TTC549 (cell line): ENCODE results near the gene ACSF2.

Experiments
- FAIRE-seq: peaks from 2 replicates; lab custom pipeline; 2012; peaks lifted over from hg19 to GRCh38; lab: Jason Lieb, UNC

ACSF2 gene

DNA sequence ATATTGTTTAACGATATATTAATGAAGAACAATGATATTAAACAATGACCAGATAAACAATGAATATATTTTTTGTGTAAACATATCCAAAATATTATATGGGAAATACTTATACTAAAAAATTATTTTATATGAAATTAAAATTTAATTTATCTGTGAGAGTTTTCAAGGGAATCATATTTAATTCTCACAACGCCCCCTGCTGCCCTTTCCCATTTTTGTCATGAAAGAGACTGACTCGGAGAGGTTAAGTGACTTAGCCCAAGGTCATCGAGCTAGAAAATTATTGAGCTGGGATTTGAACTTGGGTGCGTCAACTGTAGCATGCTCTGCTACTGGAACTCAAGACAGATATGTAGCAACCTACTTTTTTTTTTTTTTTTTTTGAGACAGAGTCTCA is 75.0 kb downstream of the ACSF2 start:
- peak; percentile 76 for FAIRE-seq

DNA sequence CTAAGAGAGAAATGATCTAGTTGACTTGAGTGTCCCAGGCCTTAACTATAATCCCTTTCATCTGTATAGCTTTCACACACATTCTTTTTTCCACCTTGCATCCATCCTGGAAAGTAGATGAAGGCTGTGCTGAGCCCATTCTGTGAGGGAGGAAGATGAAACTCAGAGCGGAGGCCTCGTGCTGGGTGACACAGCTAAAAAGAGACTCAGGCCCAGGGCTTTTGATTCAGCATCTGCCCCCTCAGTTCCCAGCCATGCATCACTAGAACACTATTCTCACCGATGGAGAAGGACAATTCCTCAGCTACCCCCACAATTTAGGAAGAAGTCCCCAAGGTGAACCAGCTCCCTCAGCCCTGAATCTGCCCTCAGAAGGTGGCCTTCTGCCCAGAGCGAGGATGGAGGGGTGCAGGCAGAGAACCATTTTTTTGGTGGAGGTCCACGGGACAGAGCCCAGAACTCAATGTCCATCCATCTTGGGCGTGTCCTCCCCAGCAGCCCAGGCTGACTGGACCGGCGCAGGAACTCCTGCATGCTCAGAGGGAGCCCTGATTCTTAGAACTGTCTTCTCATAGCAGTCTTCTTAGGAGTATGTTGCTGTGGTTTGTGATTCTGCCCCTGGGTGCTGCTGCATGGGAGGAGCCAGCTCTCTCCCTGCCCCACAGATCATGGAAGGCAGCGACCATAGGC is 76.4 kb downstream of the ACSF2 start:
- FAIRE-seq: no peak

DNA sequence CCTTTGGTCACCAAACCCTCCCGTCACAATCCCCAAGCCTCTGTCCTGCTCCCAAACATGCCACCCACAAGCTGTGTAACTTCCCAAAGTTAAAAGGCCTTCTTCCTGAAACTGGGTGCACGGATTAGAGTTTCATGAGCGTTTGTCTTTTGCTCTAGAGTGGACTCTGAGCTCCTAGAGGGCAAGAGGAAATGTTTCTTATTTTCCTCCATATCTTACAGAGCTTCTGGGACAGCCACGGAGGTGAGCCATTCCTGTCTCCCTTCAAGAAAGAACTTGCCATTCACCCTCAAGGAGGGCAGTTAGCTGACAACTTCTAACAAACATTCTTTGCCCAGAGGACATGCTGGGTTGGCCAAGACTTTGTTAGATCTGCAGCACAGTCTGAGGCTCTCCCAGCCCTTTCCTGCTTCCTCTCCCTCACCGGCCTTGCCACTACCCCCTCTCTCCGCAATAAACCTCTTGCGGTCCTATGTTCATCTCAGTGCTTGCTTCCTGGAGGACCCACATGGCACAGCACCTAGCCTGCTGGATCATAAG is 79.6 kb downstream of the ACSF2 start:
- no peak for FAIRE-seq

DNA sequence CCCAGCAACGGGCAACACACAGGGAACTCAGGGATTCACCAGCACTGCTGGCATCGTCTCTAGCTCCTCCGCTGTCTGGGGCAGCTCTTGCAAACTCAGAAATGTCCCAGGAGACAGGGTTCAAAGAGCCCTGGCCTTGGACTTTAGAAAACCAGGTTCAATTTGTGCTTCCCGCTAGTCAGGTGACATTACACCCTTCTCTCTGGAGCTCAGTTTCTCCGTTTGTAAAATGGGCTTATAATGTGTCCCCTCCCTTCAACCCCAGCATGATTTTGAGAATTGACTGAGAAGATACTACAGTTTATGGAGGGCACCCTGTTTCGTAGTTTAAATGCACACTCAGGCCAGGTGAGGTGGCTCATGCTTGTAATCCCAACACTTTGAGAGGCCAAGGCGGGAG is 80.3 kb downstream of the ACSF2 start:
- no peak for FAIRE-seq

DNA sequence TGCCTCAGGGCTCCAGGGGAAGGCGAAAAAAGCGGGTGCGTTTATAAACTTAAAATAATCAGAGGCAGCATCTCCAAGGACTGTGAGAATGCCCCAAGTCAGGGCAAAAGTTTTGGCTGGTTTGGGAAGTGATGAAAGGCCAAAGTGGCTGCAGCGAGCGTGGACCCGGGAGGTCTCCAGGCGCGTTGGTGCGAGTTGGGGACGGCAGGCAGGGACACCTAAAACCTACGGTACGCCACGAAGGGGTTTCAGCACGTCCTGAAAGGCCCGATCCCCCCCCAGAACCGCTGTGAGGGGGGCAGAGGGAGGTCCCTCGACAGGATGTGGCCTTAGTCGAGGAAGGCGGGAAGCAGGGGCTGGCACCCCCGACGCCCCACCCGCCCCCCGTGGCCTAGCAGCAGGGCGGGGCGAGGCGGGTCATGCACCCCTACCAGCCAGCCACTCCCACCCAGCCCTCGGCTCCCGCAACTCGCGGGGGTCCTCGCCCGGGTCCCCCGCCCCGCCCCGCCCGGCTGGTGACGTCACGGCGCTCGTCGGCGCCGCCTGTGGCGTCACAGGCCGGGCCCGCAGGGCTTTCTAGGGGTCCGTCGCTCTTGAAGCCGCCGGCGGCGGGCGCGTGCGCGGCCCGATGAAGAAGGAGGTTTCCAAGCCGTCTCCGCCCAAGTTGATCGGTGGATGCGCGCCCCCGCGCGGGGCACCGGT is 82.0 kb downstream of the ACSF2 start, which contains the start of gene MYCBPAP:
MYCBPAP (plus strand) TSS at position 569 of the 702 bp plus-strand sequence. CDS start 236 bp downstream, outside the sequence.
- no peak for FAIRE-seq

DNA sequence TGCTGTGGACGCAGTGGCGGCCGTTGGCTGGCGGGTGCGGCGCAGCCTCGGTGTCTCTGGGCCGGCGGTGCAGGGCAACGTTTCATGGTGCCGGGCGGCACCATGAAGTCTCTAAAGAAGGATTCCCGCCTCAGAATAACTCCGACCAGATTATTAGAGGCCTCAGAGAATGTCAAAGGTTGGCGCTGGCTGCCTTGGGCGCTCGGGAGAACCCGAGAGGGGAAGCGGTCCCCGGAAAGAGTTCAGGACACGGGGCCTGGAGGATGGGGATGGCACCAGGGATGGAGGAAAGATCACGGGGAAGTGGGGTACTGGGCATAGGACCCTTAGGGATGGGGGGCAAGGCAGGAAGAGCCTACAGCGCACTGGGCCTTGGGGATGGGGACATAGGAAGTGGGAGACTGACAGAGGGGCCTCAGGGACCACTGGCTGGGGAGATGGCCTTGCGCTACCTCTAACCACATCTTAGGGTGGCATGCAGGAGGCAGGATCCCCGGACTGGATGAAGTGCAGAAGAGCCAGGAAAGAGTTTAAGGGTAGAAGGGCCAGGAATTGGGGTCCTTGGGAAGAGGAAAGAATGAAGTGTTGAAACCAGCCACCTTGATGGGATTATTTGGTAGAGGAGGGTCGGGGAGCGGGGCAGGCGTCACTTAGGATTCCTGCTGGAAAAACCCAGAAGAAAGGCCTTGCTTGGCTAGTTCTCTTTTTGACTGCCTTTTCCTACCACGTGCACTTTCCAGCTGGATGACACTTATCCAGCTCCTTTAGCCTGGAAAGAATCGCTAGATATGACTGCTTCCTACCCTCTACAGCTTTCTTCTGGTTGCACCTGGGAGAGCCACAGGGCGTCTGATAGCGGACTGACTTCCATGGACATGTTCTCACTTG is 82.8 kb downstream of the ACSF2 start:
- FAIRE-seq: no peak

DNA sequence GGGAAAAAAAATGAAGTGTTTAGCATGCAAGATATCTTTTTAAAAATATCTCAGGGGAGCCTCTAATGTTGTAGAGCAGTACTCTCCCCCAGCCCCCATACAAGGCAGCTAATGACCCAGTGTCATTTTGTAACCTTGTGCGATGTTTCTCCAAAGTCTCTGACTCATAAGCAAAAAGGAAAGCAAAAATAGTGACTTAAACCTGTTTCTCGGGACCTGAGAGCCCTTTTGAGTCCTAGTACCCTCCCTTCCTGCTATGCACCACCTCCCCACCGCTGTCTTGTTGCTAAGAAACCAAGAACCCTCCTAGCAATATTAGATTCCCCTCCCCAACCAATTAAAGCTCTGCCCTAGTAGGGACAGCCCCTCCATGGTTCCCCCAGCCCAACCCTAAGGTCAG is 85.0 kb downstream of the ACSF2 start:
- FAIRE-seq: no peak

DNA sequence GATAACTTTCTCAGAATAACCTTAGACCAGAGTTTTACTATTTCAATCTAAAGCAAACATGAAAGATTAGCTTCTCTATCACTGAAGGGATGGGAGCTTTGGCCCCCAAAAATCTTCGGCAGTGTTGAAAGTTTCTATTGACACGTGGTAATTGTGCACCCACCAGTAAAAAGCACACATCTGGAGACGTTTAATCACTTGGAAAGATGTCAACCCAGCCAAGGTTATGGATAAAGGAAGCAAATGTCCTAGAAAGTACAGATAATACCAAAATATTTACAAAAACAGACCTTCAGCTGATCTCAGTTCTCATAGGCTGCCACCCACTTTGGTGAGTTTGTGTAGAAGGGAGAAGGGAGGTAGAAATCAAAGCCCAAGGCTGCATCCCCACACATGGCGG is 87.5 kb downstream of the ACSF2 start:
- no peak for FAIRE-seq

DNA sequence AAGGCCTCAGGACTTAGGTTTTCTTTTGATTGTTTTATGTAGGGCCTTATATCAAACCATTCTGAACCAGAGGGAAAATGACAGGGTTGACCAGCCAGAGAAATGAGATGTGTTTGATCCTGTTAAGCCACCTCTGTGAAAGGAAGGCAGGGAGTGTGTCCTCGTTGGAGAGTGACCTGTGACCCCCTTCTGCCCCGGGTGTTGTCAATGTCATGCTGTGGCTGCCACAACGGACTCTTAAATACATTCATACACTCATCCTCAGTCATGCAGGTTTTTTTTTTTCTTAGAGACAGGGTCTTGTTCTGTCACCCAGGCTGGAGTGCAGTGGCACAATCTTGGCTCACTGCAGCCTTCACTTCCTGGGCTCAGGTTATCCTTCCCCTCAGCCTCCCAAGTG is 88.4 kb downstream of the ACSF2 start:
- FAIRE-seq: no peak

DNA sequence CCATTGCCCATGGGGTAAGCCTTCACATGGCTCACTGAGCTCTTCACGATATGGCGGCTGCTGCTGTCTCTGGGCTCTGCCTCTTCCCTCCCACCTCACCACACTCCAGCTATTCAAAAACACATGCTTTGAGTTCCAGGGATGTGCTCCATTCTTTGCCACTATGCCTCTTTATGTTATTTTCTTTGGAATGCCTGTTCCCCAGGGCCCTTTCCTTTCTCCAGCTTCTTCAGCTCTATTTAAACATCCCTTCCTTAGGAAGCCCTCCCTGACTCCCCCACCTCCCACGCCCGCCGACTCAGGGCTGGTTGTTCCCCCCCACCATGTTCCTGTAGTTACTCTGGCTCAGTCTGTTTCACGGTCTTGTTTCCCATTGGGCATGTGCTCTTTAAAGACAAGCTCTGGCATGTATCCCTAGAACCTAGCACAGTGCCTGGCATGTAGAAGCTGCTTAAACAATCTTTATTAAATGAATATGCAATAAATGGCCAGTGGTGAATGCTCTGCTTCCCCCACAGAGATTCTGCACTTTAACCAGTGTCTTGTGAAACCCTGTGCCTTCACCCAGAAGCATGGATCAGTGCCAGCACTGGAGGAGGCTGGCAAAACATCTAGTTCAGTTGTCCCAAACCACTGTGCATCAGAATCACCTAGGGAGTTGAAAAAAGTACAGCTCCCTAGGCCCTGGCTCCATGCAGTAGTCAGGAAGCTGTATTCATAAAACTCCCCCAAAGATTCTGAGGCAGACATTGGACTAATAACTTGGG is 89.1 kb downstream of the ACSF2 start:
- no peak for FAIRE-seq

DNA sequence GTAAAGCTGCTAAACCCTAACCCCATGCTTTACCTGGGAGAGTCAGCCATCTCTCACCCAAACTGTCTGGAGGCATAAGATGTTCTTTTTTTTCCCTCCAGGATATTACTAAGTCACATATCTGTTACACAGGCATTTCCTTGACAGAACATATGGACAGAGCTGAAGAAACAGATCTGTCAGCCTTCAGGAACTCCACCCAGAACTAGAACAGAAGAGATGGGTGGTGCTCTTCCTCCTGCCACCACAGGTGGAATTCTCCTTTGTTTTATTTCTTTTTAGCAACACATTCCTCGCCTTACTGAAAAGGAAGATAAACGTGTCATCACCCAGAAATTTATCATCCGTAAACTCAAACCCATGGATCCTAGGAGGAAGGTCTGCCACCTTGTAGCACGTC is 91.0 kb downstream of the ACSF2 start:
- no peak for FAIRE-seq

DNA sequence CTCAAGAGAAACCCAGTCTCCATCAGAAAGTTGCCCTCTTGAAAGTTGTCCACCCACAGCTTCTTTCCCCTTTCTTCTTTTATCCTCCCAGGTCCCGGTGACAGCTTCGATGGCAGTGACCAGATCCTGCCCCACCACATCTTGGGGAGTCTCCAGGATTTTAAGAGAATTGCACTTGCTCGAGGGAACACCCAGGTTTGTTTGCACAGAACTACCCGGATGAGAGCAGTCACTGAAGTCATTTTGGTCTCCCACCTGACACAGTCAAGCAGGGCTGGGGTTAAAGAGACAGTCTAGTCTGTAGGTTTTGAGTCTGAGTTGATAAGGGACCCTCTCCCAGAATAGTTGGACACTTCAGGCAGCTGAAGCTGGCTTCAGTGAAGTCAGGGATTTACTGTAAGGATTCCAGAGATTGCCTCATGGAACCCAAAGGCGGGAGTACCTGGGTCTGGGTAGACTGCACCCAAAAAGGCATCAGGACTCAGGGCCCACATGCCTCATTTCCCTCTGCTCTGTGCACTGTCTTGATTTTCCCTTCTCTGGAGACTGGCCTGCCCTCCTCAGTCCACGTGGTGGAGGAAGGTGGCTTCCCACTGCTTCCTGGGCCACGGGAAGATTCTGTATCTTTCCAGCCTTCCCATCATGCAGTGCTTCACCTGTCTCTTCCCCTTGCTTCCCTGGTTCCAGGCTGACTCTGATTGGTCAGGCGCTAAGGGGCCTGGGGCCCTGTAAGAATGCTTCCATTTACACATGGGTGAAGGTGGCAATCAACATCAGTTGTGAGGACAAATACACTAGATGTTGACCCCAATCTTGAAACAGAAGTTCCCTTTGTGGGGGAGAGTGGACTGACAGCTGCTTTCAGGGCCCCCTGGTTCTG is 91.7 kb downstream of the ACSF2 start:
- FAIRE-seq: no peak

DNA sequence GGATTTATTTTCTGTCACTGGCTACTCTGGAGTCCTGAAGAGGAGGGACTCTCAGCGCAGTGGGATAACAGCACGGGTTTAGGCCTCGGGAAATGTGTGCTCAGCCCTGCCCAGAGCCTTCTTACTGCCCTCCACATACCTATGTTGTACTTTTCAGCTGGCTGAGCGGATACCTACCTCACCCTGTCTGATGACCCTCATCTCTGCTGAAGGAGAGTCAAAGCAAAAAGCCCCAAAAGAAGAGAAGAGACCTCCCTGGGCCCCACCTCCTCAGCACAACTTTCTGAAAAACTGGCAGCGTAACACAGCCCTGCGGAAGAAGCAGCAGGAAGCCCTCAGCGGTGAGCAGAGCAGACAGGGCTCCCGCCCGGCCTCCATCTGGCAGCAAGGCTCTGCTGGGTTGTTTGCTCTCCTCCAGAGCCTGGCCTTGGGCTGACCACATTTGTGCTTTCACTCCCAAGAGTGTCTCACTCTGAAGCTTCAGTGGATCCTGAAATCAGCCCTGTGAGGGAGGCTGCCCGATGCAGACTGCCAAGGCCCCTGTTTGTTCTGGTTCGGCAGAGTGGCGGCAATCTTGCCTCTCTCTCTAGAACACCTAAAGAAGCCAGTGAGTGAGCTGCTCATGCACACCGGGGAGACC is 92.5 kb downstream of the ACSF2 start:
- FAIRE-seq: no peak

DNA sequence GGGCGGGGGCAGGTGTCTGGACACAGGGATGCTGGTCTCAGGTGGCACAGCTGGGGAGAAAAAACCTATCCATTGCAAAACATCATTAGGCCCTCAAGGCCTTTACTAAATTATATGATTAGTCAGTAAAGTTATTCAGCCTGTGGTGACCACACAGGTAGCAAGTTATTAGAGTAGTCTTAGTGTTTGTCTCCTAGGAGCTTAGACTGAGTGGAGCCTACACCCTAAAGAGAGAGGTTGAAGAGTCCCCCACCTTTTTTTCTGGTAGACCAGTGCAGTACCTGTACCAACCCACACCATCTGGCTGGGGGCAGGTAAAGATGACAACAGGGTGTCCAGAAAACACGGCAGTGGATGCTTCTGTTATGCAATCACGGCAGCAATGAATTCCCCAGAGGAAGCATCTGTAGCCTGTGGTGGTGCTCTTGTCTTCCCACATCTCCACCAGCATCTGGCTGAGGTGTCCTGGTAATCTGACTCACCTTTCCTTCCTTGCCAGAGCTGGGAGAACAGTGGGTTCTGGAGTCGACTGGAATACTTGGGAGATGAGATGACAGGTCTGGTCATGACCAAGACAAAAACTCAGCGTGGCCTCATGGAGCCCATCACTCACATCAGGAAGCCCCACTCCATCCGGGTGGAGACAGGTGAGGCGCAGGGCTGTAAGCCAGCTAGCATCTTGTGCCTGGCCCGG is 93.3 kb downstream of the ACSF2 start:
- no peak for FAIRE-seq

DNA sequence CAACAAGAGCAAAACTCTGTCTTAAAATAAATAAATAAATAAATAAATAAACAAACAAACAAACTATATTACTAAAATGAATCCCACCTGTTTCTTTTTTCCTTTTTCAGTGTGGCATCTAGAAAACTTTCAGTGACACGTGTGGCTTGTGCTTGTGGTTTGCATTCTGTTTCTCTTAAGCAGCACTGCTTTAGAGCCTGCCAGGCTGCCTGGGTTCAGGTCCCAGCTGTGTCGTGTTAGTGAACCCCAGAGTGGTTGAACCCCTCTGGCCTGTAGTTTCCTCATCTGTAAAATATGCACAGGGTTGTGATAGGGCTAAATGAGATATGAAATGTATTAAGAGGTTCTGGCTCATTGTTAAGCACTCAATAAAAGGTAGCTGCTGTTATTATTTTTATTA is 94.5 kb downstream of the ACSF2 start:
- no peak for FAIRE-seq

DNA sequence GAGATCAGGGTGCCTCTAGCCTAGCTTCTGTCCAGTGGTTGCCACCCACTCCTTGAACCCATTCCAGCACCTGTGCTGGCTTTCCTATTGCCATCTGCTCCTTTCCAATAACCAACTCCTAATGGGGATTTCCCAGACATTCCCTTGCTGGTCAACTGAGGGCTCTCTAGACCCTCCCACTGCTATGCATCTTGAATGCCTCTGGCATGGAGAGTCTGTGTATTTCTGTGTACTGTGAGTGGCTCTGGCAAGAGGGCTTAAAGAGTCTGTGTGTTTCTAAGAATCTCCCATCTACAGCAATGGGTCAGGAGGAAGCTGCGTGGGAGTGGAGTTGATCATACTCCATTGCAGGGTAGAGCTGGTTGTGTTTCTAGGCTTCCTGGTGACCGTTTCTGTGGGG is 95.5 kb downstream of the ACSF2 start:
- FAIRE-seq: no peak

DNA sequence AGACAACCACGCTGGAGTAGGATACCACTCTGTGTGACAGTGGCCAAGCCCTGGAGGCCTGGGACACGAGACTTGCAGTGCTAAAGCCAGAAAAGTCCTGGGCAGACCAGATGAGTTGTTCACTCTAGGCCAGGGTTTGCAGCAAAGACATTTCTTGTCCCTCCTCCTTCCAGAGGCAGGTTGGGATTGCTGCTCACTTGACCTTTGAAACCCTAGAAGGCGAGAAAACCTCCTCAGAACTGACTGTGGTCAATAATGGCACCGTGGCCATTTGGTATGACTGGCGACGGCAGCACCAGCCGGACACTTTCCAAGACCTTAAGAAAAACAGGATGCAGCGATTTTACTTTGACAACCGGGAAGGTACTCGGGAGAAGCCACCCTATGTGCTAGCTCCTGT is 96.7 kb downstream of the ACSF2 start:
- no peak for FAIRE-seq

DNA sequence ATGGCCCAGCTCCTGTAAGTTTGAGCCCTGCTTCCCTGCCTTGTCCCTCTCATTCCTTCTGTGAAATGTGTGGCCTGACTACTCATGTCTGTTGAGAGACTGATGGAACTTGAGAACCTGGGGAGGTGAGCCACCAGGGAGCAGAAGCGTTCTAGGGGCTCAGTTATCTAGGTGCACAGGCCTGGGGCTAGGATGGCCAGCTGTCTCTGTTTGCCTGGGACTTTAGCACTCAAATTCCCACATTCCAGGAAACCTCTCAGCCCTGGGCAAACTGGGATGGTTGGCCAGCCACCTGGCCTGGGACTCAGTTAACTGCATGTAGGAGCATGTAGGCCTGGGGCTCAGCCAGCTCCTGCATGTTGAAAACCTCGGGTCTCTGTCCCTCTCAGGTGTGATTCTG is 97.2 kb downstream of the ACSF2 start:
- no peak for FAIRE-seq
